SK-N-MC (cell line): ENCODE results near the gene BRPF1.

Experiments
- EZH2 ChIP-seq: fragments of 200-600 bp; sonication (generic); IDR thresholded peaks from one replicate; pipeline ENCODE4 v1.6.1; 2017; ENCODE audit warnings: antibody characterized with exemption
- POLR2AphosphoS5 ChIP-seq: IDR thresholded peaks from 2 replicates; pipeline ENCODE4 v1.6.1; 2012; ENCODE audit warnings: mild to moderate bottlenecking, low read depth, low read length, borderline replicate concordance

- TF ChIP-seq POLR2AphosphoS5, result no peak
- no peak for TF ChIP-seq EZH2
Measured at GRCh38 chr3:9725775-9726515, 5.6 kb upstream of the BRPF1 start.
